HepG2 (cell line): ENCODE results near the gene PPP2R1B. TPM values are rescaled to one million over a fixed set of nuclear protein-coding genes. Genes with fewer than 3 reads are reported as not detected.

ENCODE experiments used
- GATAD2A ChIP-seq: IDR thresholded peaks from 2 replicates; pipeline ENCODE4 v1.6.1; 2016
- GTF2F1 ChIP-seq: fragments of 150-350 bp; IDR thresholded peaks from 2 replicates; pipeline ENCODE4 v1.6.1; 2014; ENCODE audit warnings: low read length
- HIVEP1 ChIP-seq: sonication (generic); formaldehyde crosslinking; IDR thresholded peaks from 2 replicates; pipeline ENCODE4 v1.4.0; 2020; ENCODE audit warnings: mild to moderate bottlenecking, missing genetic modification reagents
- KDM2A ChIP-seq: sonication (generic); formaldehyde crosslinking; IDR thresholded peaks from 2 replicates; pipeline ENCODE4 v1.4.0; 2020; ENCODE audit warnings: low read depth, missing genetic modification reagents, borderline replicate concordance
- KLF13 ChIP-seq: sonication (generic); formaldehyde crosslinking; IDR thresholded peaks from 2 replicates; pipeline ENCODE4 v1.4.0; 2020; ENCODE audit warnings: mild to moderate bottlenecking, missing genetic modification reagents
- MAF1 ChIP-seq: sonication (generic); formaldehyde crosslinking; IDR thresholded peaks from 2 replicates; pipeline ENCODE4 v1.5.0; 2020; ENCODE audit warnings: missing genetic modification reagents, borderline replicate concordance
- POGZ ChIP-seq: sonication (generic); formaldehyde crosslinking; IDR thresholded peaks from 2 replicates; pipeline ENCODE4 v1.4.0; 2020; ENCODE audit warnings: mild to moderate bottlenecking, missing genetic modification reagents
- PRPF4 ChIP-seq: fragments of 200-400 bp; formaldehyde crosslinking; IDR thresholded peaks from 2 replicates; pipeline ENCODE4 v1.6.1; 2016; ENCODE audit warnings: low read length, low read depth; ENCODE audit not compliant: poor library complexity, severe bottlenecking
- RAD21 ChIP-seq: fragments of 450-650 bp; formaldehyde crosslinking; IDR thresholded peaks from 2 replicates; pipeline ENCODE4 v1.5.0; 2020; ENCODE audit warnings: mild to moderate bottlenecking
- REXO4 ChIP-seq: sonication (generic); formaldehyde crosslinking; IDR thresholded peaks from 2 replicates; pipeline ENCODE4 v1.8.0; 2022; ENCODE audit warnings: missing genetic modification reagents, mild to moderate bottlenecking, borderline replicate concordance
- RFXAP ChIP-seq: sonication (generic); formaldehyde crosslinking; IDR thresholded peaks from 2 replicates; pipeline ENCODE4 v1.4.0; 2020; ENCODE audit warnings: missing genetic modification reagents, borderline replicate concordance
- SALL2 ChIP-seq: sonication (generic); formaldehyde crosslinking; IDR thresholded peaks from 2 replicates; pipeline ENCODE4 v1.8.1; 2023; ENCODE audit warnings: mild to moderate bottlenecking, missing genetic modification reagents, inconsistent platforms
- SETDB1 ChIP-seq: sonication (generic); formaldehyde crosslinking; IDR thresholded peaks from 2 replicates; pipeline ENCODE4 v1.5.1; 2020; ENCODE audit warnings: missing genetic modification reagents, mild to moderate bottlenecking, borderline replicate concordance
- TAF15 ChIP-seq: fragments of 200-400 bp; formaldehyde crosslinking; IDR thresholded peaks from one replicate; pipeline ENCODE4 v1.6.1; 2018; ENCODE audit warnings: mild to moderate bottlenecking, low read depth, low read length; ENCODE audit not compliant: poor library complexity, severe bottlenecking
- THYN1 ChIP-seq: sonication (generic); formaldehyde crosslinking; IDR thresholded peaks from 2 replicates; pipeline ENCODE4 v1.8.1; 2023; ENCODE audit warnings: low read depth, mild to moderate bottlenecking, moderate library complexity, missing genetic modification reagents, borderline replicate concordance
- YY1 ChIP-seq: IDR thresholded peaks from 2 replicates; pipeline ENCODE4 v1.6.1; 2011; ENCODE audit warnings: low read length, low read depth, moderate library complexity, mild to moderate bottlenecking; ENCODE audit not compliant: insufficient read depth, insufficient replicate concordance
- ZC3H4 ChIP-seq: sonication (generic); formaldehyde crosslinking; IDR thresholded peaks from 2 replicates; pipeline ENCODE4 v1.4.0; 2020; ENCODE audit warnings: missing genetic modification reagents, borderline replicate concordance
- ZNF253 ChIP-seq: sonication (generic); formaldehyde crosslinking; IDR thresholded peaks from 2 replicates; pipeline ENCODE4 v1.8.0; 2022; ENCODE audit warnings: mild to moderate bottlenecking, missing genetic modification reagents, borderline replicate concordance
- ZNF501 ChIP-seq: sonication (generic); formaldehyde crosslinking; IDR thresholded peaks from 2 replicates; pipeline ENCODE4 v1.5.1; 2020; ENCODE audit warnings: mild to moderate bottlenecking, moderate library complexity, missing genetic modification reagents
- ZNF614 ChIP-seq: IDR thresholded peaks from 2 replicates; pipeline ENCODE4 v1.6.1; 2018; ENCODE audit warnings: missing biosample characterization, missing genetic modification reagents, inconsistent platforms, borderline replicate concordance
- ZNF775 ChIP-seq: sonication (generic); formaldehyde crosslinking; IDR thresholded peaks from 2 replicates; pipeline ENCODE4 v1.4.0; 2020; ENCODE audit warnings: missing genetic modification reagents, mild to moderate bottlenecking, moderate library complexity, borderline replicate concordance
- ZNF816 ChIP-seq: sonication (generic); formaldehyde crosslinking; IDR thresholded peaks from 2 replicates; pipeline ENCODE4 v1.8.0; 2022; ENCODE audit warnings: missing genetic modification reagents, mild to moderate bottlenecking, borderline replicate concordance
- polyA plus RNA-seq, 8 experiments: library from polyadenylated mRNA; depleted of rRNA in 3 of 8; stranded (reverse) in 7 of 8; unstranded in 1 of 8; fragments of >200 nt; fragmentation: Illumina TruSeq in 4 of 8; extraction: Trizol in 4 of 8; gene quantifications; 2 replicates each; pipeline versions ENCODE4 v1.2.1 to v1.2.3, GENCODE V29; 2011 to 2016; ENCODE audit warnings: low read depth in 4 of 8, missing spikeins in 1 of 8, mixed read lengths in 1 of 8; ENCODE audit not compliant: insufficient read depth in 1 of 8
- total RNA-seq, 5 experiments: library from RNA; depleted of rRNA; stranded (reverse); fragments of >200 nt; fragmentation: Illumina TruSeq; extraction: Trizol; gene quantifications; 2 replicates each; pipeline ENCODE4 v1.2.3, GENCODE V29; 2016; ENCODE audit warnings: low read depth in 1 of 5
- TF ChIP-seq, protein P1 (sequence below): sonication (generic); formaldehyde crosslinking; IDR thresholded peaks from 2 replicates; pipeline ENCODE4 v1.5.0; 2020; ENCODE audit warnings: mild to moderate bottlenecking, missing genetic modification reagents, moderate library complexity
- TF ChIP-seq, protein P2 (sequence below): sonication (generic); formaldehyde crosslinking; IDR thresholded peaks from 2 replicates; pipeline ENCODE4 v1.4.0; 2020; ENCODE audit warnings: missing genetic modification reagents, borderline replicate concordance
- TF ChIP-seq, protein P3 (sequence below): sonication (generic); formaldehyde crosslinking; IDR thresholded peaks from 2 replicates; pipeline ENCODE4 v1.4.0; 2020; ENCODE audit warnings: mild to moderate bottlenecking, missing genetic modification reagents

PPP2R1B gene
- total and polyA plus RNA-seq, 2 of the 13 experiments (the other 11 are each of a cell fraction or from before 2014, with no cell fraction given): 22.1 to 56.8 TPM

DNA sequence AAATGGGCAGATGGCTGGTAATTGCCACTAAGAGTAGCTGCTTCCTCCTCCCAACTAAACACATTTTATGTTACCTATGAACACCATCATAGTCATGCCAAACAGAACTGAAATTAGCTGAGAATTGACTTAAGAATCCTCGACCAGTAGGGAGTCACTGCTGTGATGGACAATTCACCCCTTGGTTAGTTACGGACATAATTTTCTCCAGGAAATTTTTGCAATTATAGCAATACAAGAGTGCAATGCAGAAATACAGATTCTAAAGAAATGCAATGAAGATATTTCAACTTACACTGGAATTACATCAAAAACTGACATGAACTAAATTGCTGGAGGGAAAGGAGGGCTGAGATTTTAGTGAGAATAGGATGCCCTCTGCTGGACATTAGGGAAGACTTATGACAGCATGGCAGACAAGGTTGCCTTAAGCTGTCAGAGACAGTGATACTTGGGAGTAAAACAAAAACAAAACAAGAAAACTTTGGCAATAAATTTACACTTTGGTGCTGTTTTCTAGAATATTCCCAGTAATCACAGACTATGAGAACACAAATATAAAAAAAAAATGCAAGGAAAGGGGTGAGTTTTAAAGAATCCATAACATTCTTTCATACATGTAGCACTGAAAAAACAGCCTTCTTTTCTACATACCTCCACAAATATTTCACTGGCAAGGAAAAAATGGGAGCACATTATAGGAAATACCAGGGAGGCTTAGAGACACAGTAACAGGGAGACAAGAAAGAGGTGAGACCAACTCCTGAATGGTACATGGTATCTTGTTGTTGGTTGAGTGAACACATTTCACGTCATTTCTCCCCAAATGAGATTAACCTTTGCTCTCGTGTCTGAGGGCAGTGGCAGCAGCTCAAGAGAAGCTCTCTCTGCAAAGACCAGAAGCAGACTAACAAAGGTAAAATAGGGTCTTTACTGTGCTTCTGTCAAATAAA lies 11.2 kb upstream of the PPP2R1B start (continued):
- TF ChIP-seq, protein P1, sequence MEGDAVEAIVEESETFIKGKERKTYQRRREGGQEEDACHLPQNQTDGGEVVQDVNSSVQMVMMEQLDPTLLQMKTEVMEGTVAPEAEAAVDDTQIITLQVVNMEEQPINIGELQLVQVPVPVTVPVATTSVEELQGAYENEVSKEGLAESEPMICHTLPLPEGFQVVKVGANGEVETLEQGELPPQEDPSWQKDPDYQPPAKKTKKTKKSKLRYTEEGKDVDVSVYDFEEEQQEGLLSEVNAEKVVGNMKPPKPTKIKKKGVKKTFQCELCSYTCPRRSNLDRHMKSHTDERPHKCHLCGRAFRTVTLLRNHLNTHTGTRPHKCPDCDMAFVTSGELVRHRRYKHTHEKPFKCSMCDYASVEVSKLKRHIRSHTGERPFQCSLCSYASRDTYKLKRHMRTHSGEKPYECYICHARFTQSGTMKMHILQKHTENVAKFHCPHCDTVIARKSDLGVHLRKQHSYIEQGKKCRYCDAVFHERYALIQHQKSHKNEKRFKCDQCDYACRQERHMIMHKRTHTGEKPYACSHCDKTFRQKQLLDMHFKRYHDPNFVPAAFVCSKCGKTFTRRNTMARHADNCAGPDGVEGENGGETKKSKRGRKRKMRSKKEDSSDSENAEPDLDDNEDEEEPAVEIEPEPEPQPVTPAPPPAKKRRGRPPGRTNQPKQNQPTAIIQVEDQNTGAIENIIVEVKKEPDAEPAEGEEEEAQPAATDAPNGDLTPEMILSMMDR (CRISPR knock-in tag): peak; percentile 86
- TF ChIP-seq RFXAP (CRISPR knock-in tag) (no peak), KLF13 (no peak), ZNF816 (CRISPR knock-in tag) (no peak), GATAD2A (CRISPR knock-in tag) (peak; percentile 15; the same call in 1 of the 2 replicates), KDM2A (CRISPR knock-in tag) (no peak), THYN1 (CRISPR knock-in tag) (no peak), ZNF253 (CRISPR knock-in tag) (no peak), PRPF4 (no peak), SETDB1 (CRISPR knock-in tag) (no peak), ZNF614 (CRISPR knock-in tag) (no peak), TAF15 (no peak), SALL2 (CRISPR knock-in tag) (no peak), GTF2F1 (no peak), ZNF775 (CRISPR knock-in tag) (no peak), RAD21 (CRISPR knock-in tag) (peak; percentile 69), REXO4 (CRISPR knock-in tag) (no peak), MAF1 (CRISPR knock-in tag) (no peak), YY1 (no peak), ZNF501 (CRISPR knock-in tag) (no peak), POGZ (CRISPR knock-in tag) (peak; percentile 44; the same call in 1 of the 2 replicates), ZC3H4 (no peak), HIVEP1 (CRISPR knock-in tag) (no peak)
- TF ChIP-seq, protein P2, sequence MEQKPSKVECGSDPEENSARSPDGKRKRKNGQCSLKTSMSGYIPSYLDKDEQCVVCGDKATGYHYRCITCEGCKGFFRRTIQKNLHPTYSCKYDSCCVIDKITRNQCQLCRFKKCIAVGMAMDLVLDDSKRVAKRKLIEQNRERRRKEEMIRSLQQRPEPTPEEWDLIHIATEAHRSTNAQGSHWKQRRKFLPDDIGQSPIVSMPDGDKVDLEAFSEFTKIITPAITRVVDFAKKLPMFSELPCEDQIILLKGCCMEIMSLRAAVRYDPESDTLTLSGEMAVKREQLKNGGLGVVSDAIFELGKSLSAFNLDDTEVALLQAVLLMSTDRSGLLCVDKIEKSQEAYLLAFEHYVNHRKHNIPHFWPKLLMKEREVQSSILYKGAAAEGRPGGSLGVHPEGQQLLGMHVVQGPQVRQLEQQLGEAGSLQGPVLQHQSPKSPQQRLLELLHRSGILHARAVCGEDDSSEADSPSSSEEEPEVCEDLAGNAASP (CRISPR knock-in tag): peak; percentile 55; the same call in 1 of the 2 replicates
- TF ChIP-seq, protein P3, sequence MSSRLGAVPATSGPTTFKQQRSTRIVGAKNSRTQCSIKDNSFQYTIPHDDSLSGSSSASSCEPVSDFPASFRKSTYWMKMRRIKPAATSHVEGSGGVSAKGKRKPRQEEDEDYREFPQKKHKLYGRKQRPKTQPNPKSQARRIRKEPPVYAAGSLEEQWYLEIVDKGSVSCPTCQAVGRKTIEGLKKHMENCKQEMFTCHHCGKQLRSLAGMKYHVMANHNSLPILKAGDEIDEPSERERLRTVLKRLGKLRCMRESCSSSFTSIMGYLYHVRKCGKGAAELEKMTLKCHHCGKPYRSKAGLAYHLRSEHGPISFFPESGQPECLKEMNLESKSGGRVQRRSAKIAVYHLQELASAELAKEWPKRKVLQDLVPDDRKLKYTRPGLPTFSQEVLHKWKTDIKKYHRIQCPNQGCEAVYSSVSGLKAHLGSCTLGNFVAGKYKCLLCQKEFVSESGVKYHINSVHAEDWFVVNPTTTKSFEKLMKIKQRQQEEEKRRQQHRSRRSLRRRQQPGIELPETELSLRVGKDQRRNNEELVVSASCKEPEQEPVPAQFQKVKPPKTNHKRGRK (CRISPR knock-in tag): no peak
